Medulla oblongata (tissue), 1 donor: ENCODE results near the gene PDE4C.

Experiments used
- DNase-seq: peaks from one replicate; pipeline ENCODE4 v3.0.0-alpha.2; 2015; ENCODE audit errors: extremely low spot score

The PDE4C gene

GRCh38 chr19:18225702-18226468 lies at the start of gene PDE4C:
TSS of gene PDE4C (minus strand) at chr19:18226438. CDS start at chr19:18226415, 23 bp downstream.
- DNase-seq, result no peak

- peak; percentile 84 for DNase-seq
Observed at GRCh38 chr19:18274781-18275356, 48.6 kb upstream of the PDE4C start.

DNA sequence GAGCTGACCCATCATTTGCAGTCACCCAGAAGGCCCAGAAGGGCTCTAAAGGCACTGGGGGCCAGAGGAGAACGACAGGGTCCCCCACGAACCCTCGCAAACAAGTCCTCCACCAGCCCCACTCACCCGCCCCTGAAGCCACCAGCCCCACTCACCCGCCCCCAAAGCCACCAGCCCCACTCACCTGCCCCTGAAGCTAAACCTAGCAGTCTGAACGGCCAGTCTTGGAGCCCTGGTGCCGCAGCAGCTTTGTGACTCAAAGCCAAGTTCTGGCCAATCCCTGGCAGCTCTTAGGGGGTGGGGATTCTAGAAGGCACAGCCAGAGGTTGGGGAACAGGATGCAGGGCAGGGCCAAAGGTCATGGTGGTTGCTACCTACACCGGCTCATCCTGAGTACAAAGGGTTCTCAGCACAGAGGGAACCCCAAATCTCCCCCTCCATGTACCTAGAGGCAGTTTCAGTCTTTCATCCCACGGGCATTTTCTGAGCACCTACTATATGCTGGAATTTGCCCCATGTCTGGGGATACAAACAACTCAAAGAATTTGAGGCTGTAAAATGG lies 48.1 kb upstream of the PDE4C start, which contains the start of gene IQCN:
TSS of gene IQCN (minus strand) at position 234 of the 562 bp plus-strand sequence. CDS start 4,974 bp downstream, outside the sequence.
- peak; percentile 52 for DNase-seq

GRCh38 chr19:18273561-18274218 lies 47.5 kb upstream of the PDE4C start:
- DNase-seq, result no peak

GRCh38 chr19:18271433-18271841 lies 45.2 kb upstream of the PDE4C start:
- DNase-seq, result no peak

DNA sequence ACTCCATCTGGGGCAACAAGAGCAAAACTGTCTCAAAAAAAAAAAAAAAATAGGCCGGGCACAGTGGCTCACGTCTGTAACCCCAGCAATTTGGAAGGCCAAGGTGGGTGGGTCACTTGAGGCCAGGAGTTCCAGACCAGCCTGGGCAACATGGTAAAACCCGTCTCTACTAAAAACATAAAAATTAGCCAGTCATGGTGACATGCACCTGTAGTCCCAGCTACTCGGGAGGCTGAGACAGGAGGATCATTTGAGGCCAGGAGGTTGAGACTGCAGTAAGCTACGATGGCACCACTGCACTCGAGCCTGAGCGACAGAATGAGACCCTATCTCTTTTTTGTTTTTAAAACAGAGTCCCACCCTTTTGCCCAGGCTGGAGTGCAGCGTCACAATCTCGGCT lies 44.1 kb upstream of the PDE4C start:
- DNase-seq, result no peak

- DNase-seq, result no peak
Observed at GRCh38 chr19:18269070-18269723, 43.0 kb upstream of the PDE4C start.

DNA sequence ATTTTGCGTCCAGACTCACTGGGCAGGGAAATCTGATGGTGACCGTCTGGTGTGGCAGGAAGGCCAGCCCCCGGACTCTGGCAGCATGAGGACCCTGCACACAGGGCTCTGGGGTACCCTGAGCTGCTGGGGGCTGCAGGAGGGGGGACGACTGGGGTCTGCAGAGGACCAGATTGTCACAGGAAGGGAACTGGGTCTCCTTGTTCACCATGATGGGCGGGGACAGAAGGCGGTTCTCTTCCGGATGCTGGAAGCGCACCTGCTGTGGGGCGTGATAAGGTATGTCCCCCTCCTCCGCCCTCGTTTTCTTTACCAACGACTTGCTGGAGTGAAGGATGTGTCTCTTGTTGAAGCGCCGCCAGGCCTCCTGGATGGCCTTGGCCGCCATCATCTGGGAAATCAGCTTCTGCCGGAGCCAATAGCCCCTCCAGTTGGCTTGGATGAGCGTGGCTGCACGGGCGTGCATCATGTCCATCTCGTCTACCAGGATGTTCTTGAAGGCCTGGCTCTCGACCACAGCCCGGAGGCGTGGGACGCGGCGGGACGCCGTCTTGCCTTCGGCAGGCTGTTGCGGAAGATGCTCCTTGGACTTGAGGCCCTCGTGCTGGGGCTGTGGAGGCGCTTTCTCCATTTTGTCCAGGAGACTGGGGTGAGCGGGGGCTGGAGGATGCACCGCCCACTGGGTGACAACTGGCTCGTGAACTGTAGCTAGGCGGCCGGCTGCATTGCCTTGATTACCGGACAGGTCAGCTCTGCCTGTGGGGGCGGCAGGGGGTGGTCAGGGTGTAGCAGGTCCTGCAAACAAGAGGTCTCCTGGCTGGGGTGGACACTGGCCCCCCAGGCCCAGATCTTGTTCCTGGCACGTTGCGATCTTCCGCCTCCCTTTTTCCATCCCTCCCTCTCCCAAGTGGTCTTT lies 40.8 kb upstream of the PDE4C start:
- no peak for DNase-seq

GRCh38 chr19:18265582-18265981 lies 39.3 kb upstream of the PDE4C start:
- no peak for DNase-seq

- DNase-seq, result no peak
Observed at GRCh38 chr19:18264971-18265540, 38.8 kb upstream of the PDE4C start.

- DNase-seq, result no peak
Observed at GRCh38 chr19:18264137-18264854, 38.1 kb upstream of the PDE4C start.

GRCh38 chr19:18263324-18264136 lies 37.3 kb upstream of the PDE4C start:
- DNase-seq, result no peak

GRCh38 chr19:18262917-18263316 lies 36.7 kb upstream of the PDE4C start:
- DNase-seq, result no peak

- DNase-seq, result no peak
Observed at GRCh38 chr19:18262144-18262543, 35.9 kb upstream of the PDE4C start.

GRCh38 chr19:18261474-18261873 lies 35.2 kb upstream of the PDE4C start:
- DNase-seq, result no peak

DNA sequence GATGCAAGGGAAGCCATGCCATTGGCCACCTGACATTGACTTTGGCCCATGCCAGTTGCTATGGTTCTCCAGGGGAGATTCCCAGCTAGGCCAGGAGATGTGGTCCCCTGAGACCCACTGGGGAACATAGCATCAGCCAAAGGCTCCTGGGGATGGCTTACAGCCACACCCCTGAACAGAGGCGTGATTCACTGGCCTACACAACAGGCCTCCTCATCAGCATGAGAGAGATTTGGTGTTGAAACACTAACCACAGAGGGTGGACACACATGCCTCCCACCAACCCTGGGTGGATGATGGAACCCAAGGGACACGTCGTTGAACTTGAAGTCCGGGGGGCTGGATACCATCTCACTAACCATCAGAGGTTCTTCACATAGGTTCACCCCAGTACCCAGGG lies 33.7 kb upstream of the PDE4C start:
- DNase-seq, result no peak

- DNase-seq, result no peak
Observed at GRCh38 chr19:18257503-18258470, 31.5 kb upstream of the PDE4C start.
